Measurements from ENCODE around the gene DYNC1I1. TPM values are rescaled to one million over a fixed set of nuclear protein-coding genes. Genes with fewer than 3 reads are reported as not detected.

The DYNC1I1 gene
- total RNA-seq, 1 donor from 2014 or later = 38.8 TPM

DNA sequence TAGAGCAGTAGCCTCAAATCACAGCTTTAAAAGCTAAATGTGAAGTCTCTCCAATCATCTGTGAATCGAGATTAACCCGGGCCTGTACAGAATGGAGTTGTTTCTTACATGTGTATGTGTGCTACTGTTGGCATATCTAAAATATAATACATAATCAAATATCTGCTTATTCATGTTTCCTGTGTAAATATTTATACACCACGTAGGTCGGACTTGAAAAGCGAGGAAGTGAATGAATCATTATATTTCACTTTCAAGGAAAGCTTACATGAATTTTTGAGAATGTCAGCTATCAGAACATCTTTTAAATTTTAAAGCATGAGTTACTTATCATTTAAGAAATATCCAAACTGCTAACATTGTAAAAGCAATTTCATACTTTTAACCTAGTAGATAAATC, 316.2 kb downstream of the DYNC1I1 start:
- Histone ChIP-seq H3K4me1 (no peaks in the 10 kb centered on the region), H3K9me3 (replicated peaks) (no peaks in the 10 kb centered on the region), H3K36me3 (no peaks in the 10 kb centered on the region), H3K27ac (replicated peaks) (no peak overlapping the region), H3K4me3 (no peak overlapping the region), H3K27me3 (ENCODE audit: low read depth) (no peaks in the 10 kb centered on the region)
- no peak for DNase-seq
- intact Hi-C loops (cut with micrococcal nuclease) = no loop called here
- TF ChIP-seq, protein P1, sequence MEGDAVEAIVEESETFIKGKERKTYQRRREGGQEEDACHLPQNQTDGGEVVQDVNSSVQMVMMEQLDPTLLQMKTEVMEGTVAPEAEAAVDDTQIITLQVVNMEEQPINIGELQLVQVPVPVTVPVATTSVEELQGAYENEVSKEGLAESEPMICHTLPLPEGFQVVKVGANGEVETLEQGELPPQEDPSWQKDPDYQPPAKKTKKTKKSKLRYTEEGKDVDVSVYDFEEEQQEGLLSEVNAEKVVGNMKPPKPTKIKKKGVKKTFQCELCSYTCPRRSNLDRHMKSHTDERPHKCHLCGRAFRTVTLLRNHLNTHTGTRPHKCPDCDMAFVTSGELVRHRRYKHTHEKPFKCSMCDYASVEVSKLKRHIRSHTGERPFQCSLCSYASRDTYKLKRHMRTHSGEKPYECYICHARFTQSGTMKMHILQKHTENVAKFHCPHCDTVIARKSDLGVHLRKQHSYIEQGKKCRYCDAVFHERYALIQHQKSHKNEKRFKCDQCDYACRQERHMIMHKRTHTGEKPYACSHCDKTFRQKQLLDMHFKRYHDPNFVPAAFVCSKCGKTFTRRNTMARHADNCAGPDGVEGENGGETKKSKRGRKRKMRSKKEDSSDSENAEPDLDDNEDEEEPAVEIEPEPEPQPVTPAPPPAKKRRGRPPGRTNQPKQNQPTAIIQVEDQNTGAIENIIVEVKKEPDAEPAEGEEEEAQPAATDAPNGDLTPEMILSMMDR (IDR thresholded peaks at IDR 0.05; ENCODE audit: borderline replicate concordance) = no peak

DNA sequence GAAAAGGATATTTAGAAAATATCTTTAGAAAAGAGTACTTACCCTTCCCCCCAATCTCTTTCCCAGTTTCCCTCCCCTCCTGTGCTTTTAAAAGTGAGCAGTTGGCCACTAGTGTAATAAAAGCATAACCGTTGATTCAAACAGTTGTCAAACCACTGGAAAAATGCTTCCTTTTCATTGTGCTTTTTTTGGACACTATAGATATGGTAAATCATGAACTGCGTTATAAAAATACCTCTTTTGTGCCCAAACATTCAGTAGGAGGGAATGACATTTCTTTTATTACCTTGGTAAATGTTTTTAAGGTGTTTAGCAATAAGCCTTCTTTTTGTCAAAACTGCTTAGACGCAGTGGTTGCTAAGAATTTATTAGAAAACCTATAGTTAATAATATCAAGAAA, 317.2 kb downstream of the DYNC1I1 start:
- no peaks in the 10 kb centered on the region for H3K9me3 ChIP-seq (replicated peaks)
- intact Hi-C loops (cut with micrococcal nuclease) = no loop called here
- H3K4me1 ChIP-seq = no peaks in the 10 kb centered on the region
- H3K27me3 ChIP-seq (ENCODE audit: low read depth) = no peaks in the 10 kb centered on the region
- no peak for DNase-seq
- no peak overlapping the region for H3K4me3 ChIP-seq
- H3K36me3 ChIP-seq = no peaks in the 10 kb centered on the region
- no peak overlapping the region for H3K27ac ChIP-seq (replicated peaks)
- TF ChIP-seq, protein P1 (IDR thresholded peaks at IDR 0.05; ENCODE audit: borderline replicate concordance) = no peak

DNA sequence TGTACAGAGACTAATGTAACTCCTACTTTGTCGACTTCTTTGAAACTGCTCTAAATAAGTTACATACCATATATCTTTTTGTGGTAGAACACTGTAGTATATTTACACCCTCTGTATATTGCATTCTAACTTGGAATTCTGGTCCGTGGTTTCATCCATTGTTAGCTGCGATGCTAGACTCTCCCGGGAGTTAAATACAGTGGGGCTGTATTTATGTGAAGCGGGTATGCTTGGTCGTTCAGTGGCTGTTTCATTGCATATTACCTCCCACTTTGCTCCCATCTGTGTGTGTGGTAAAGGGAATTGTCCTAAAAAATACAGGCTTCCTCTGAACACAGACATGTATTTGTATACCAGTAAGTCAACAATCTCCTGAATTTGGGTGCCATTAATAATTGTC, 318.4 kb downstream of the DYNC1I1 start:
- DNase-seq = no peak
- Histone ChIP-seq H3K4me3 (no peak overlapping the region), H3K4me1 (no peaks in the 10 kb centered on the region), H3K9me3 (replicated peaks) (no peaks in the 10 kb centered on the region), H3K27ac (replicated peaks) (no peak overlapping the region), H3K27me3 (ENCODE audit: low read depth) (no peaks in the 10 kb centered on the region), H3K36me3 (no peaks in the 10 kb centered on the region)
- intact Hi-C loops (cut with micrococcal nuclease) = no loop called here
- TF ChIP-seq, protein P1 (IDR thresholded peaks at IDR 0.05; ENCODE audit: borderline replicate concordance) = no peak

DNA sequence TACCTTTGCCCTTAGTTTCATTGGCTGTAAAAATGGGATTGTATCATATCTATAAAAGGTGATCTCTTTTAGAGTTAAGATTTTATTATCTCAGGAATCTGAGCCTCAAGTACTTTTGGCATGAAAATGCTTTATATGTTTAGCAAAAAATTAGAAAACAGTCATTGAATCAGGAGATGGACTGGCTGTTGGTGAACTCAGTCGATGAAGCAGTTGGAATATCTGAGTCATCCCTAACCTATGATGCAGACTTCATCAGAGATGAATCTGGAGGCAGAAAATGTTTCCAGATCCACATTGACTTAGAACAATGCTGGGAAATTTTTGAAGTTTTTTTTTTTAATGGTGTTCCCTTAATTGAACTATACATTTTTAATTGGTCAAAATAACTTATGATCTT, 321.1 kb downstream of the DYNC1I1 start:
- TF ChIP-seq, protein P1 (IDR thresholded peaks at IDR 0.05; ENCODE audit: borderline replicate concordance) = no peak
- Histone ChIP-seq H3K27me3 (ENCODE audit: low read depth) (no peaks in the 10 kb centered on the region), H3K27ac (replicated peaks) (no peak overlapping the region), H3K36me3 (no peaks in the 10 kb centered on the region), H3K4me3 (no peak overlapping the region), H3K9me3 (replicated peaks) (no peaks in the 10 kb centered on the region), H3K4me1 (no peaks in the 10 kb centered on the region)
- intact Hi-C loops (cut with micrococcal nuclease) = no loop called here
- DNase-seq = no peak

DNA sequence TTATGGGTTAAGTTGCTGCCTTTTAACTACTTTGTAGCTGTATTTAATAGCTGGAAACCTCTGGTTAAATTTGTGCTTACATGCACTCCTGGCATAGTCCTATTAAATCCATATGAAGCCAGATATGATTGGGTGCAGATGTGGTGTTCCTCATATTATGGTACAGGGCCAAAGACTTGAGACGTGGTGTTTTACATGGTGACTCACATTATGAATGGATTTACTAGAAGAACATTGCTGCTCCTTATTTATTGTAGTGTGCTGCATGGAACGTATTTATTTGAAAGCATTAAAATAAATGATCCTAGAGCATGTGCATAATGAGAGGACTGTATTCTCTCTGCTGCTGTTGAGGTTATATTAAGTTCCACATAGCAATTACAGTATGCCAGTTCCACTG, 325.5 kb downstream of the DYNC1I1 start:
- no peak overlapping the region for H3K27ac ChIP-seq (replicated peaks)
- no peak for DNase-seq
- no peak overlapping the region for H3K4me3 ChIP-seq
- H3K36me3 ChIP-seq = no peaks in the 10 kb centered on the region
- peaks cover 11% of the 10 kb centered on the region for H3K9me3 ChIP-seq (replicated peaks)
- intact Hi-C loops (cut with micrococcal nuclease) = no loop called here
- H3K4me1 ChIP-seq = no peaks in the 10 kb centered on the region
- H3K27me3 ChIP-seq (ENCODE audit: low read depth) = no peaks in the 10 kb centered on the region
- TF ChIP-seq, protein P1 (IDR thresholded peaks at IDR 0.05; ENCODE audit: borderline replicate concordance) = no peak

DNA sequence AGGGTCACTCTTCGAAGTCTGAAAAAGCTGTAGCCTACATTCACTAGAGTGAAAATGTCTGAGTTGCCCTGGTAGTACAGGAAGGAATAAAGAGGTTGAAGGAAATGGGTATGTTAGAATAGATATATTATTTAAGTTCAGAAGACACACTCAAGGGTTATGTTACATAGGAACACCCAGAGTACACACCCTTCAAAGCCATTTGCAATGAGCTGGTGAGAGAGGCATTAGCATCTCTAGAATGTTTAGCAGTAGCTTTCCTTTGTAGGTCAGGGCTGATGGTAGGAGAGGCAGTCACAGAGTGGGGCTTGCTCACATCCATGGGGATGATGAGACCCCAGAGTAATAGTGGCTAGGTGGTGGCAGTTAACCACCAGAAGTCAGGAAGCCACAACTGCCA, 328.4 kb downstream of the DYNC1I1 start:
- TF ChIP-seq, protein P1 (IDR thresholded peaks at IDR 0.05; ENCODE audit: borderline replicate concordance) = no peak
- H3K27ac ChIP-seq (replicated peaks) = no peak overlapping the region
- DNase-seq = no peak
- intact Hi-C loops (cut with micrococcal nuclease) = no loop called here
- H3K36me3 ChIP-seq = no peaks in the 10 kb centered on the region
- H3K4me1 ChIP-seq = no peaks in the 10 kb centered on the region
- H3K9me3 ChIP-seq (replicated peaks) = peaks cover 11% of the 10 kb centered on the region
- H3K4me3 ChIP-seq = no peak overlapping the region
- no peaks in the 10 kb centered on the region for H3K27me3 ChIP-seq (ENCODE audit: low read depth)

Measured in left ventricle myocardium inferior (tissue), 1 donor.